IMR-90 (cell line): ENCODE data around the gene SEPTIN10. TPM values are rescaled to one million over a fixed set of nuclear protein-coding genes. Genes with fewer than 3 reads are reported as not detected.

ENCODE experiments used
- ATAC-seq: fragments of 200-7000 bp; cut with Tn5 transposase; 2 replicates; pipeline ENCODE4 v1.9.1; 2020; ENCODE audit warnings: low read depth, mild to moderate bottlenecking, moderate library complexity
- BruUV-seq: library from RNA; stranded (reverse); fragments of 400-500 nt; replicated peaks from 2 replicates; lab custom pipeline; 2021; lab: Mats Ljungman, UMichigan
- CTCF ChIA-PET: fragments of 300-600 bp; formaldehyde crosslinking; extraction: SDS; loops from one replicate; lab custom pipeline; 2021; ENCODE audit warnings: antibody characterized with exemption; lab: Yijun Ruan, JAX
- POLR2A ChIA-PET: fragments of 300-600 bp; sonication (Branson Sonifier 250); formaldehyde crosslinking; loops from one replicate; lab custom pipeline; 2022; ENCODE audit warnings: antibody characterized with exemption; ENCODE audit not compliant: unreplicated experiment; lab: Charles Lee
- DNase-seq: peaks from one replicate; pipeline ENCODE4 v3.0.0; 2013
- H2AFZ ChIP-seq: replicated peaks from 2 replicates; pipeline ENCODE3; 2013; ENCODE audit warnings: low read length, mild to moderate bottlenecking; ENCODE audit not compliant: poor library complexity
- H2AK5ac ChIP-seq: 2 replicates; pipeline ENCODE4 v1.6.1; 2013; ENCODE audit warnings: low read depth, low read length, inconsistent platforms
- H2AK9ac ChIP-seq: replicated peaks from 2 replicates; pipeline ENCODE3; 2013; ENCODE audit warnings: mild to moderate bottlenecking, low read depth, low read length, moderate library complexity; ENCODE audit not compliant: poor library complexity
- H2BK120ac ChIP-seq: 2 replicates; pipeline ENCODE4 v1.6.1; 2013; ENCODE audit warnings: low read depth, low read length, inconsistent platforms
- H2BK15ac ChIP-seq: 3 replicates; pipeline ENCODE4 v1.6.1; 2013; ENCODE audit warnings: low read depth, low read length, inconsistent platforms
- H2BK20ac ChIP-seq: 2 replicates; pipeline ENCODE4 v1.6.1; 2013; ENCODE audit warnings: low read depth, mild to moderate bottlenecking, inconsistent platforms, low read length, moderate library complexity
- H2BK5ac ChIP-seq: 2 replicates; pipeline ENCODE4 v1.6.1; 2013; ENCODE audit warnings: mild to moderate bottlenecking, low read depth, low read length, inconsistent platforms; ENCODE audit not compliant: poor library complexity, severe bottlenecking
- H3K14ac ChIP-seq: replicated peaks from 2 replicates; pipeline ENCODE4 v1.6.1; 2013; ENCODE audit warnings: low read depth, low read length, inconsistent platforms
- H3K18ac ChIP-seq: 2 replicates; pipeline ENCODE4 v1.6.1; 2013; ENCODE audit warnings: low read depth, low read length, control low read depth
- H3K23ac ChIP-seq: 2 replicates; pipeline ENCODE4 v1.6.1; 2013; ENCODE audit warnings: low read depth, low read length, inconsistent platforms
- H3K27ac ChIP-seq: 2 replicates; pipeline ENCODE4 v1.5.1; 2013; ENCODE audit warnings: mild to moderate bottlenecking, control low read depth, low read length; ENCODE audit not compliant: insufficient read depth
- H3K27me3 ChIP-seq: 2 replicates; pipeline ENCODE4 v1.6.1; 2013; ENCODE audit warnings: low read length; ENCODE audit not compliant: control insufficient read depth, insufficient read depth
- H3K36me3 ChIP-seq: 2 replicates; pipeline ENCODE4 v1.6.1; 2013; ENCODE audit warnings: low read length, mixed read lengths; ENCODE audit not compliant: control insufficient read depth, insufficient read depth
- H3K4ac ChIP-seq: 2 replicates; pipeline ENCODE4 v1.6.1; 2013; ENCODE audit warnings: low read depth, low read length, inconsistent platforms
- H3K4me1 ChIP-seq: 2 replicates; pipeline ENCODE4 v1.6.1; 2013; ENCODE audit warnings: low read length, mixed read lengths; ENCODE audit not compliant: control insufficient read depth, insufficient read depth
- H3K4me2 ChIP-seq: 2 replicates; pipeline ENCODE4 v1.6.1; 2013; ENCODE audit warnings: low read depth, mild to moderate bottlenecking, control low read depth, low read length, moderate library complexity
- H3K4me3 ChIP-seq: 2 replicates; pipeline ENCODE4 v1.5.1; 2013; ENCODE audit warnings: low read depth, mild to moderate bottlenecking, control low read depth, low read length, moderate library complexity; ENCODE audit not compliant: insufficient read depth
- H3K56ac ChIP-seq: 2 replicates; pipeline ENCODE4 v1.6.1; 2013; ENCODE audit warnings: low read length, inconsistent platforms; ENCODE audit not compliant: insufficient read depth; ENCODE audit errors: extremely low read depth
- H3K79me1 ChIP-seq, 2 experiments: 2 replicates each; pipeline ENCODE4 v1.6.1; 2013; ENCODE audit warnings: low read length in 2 of 2, inconsistent platforms in 1 of 2, low read depth in 1 of 2
- H3K9ac ChIP-seq: 2 replicates; pipeline ENCODE4 v1.6.1; 2013; ENCODE audit warnings: low read depth, low read length, control low read depth
- H3K9me1 ChIP-seq: 2 replicates; pipeline ENCODE4 v1.6.1; 2013; ENCODE audit warnings: low read length, inconsistent platforms; ENCODE audit not compliant: insufficient read depth
- H3K9me3 ChIP-seq: 2 replicates; pipeline ENCODE4 v1.6.1; 2013; ENCODE audit warnings: low read length; ENCODE audit not compliant: control insufficient read depth, insufficient read depth
- H4K20me1 ChIP-seq: 2 replicates; pipeline ENCODE4 v1.6.1; 2013; ENCODE audit warnings: low read length, inconsistent platforms; ENCODE audit not compliant: insufficient read depth
- H4K5ac ChIP-seq: 2 replicates; pipeline ENCODE4 v1.6.1; 2013; ENCODE audit warnings: mild to moderate bottlenecking, low read depth, low read length, control low read depth
- H4K8ac ChIP-seq, 2 experiments: 2 replicates each; pipeline ENCODE4 v1.6.1; 2013; ENCODE audit warnings: low read depth in 2 of 2, low read length in 2 of 2, control low read depth in 1 of 2, inconsistent platforms in 1 of 2
- H4K91ac ChIP-seq: 2 replicates; pipeline ENCODE4 v1.6.1; 2013; ENCODE audit warnings: low read depth, low read length, inconsistent platforms; ENCODE audit not compliant: insufficient read depth
- BHLHE40 ChIP-seq: fragments of 150-350 bp; IDR thresholded peaks from 2 replicates; pipeline ENCODE4 v1.6.1; 2016; ENCODE audit warnings: mild to moderate bottlenecking, low read depth, low read length
- CEBPB ChIP-seq: IDR thresholded peaks from 2 replicates; pipeline ENCODE4 v1.6.1; 2012; ENCODE audit warnings: low read depth, low read length, improper control_type of control experiment
- CHD1 ChIP-seq: IDR thresholded peaks from 2 replicates; pipeline ENCODE4 v1.6.1; 2012; ENCODE audit warnings: low read depth, low read length, improper control_type of control experiment
- FOS ChIP-seq: fragments of 150-350 bp; IDR thresholded peaks from 2 replicates; pipeline ENCODE4 v1.6.1; 2016; ENCODE audit warnings: low read depth, low read length
- MAFK ChIP-seq: IDR thresholded peaks from 2 replicates; pipeline ENCODE4 v1.6.1; 2012; ENCODE audit warnings: low read depth, low read length, improper control_type of control experiment
- MAZ ChIP-seq: IDR thresholded peaks from 2 replicates; pipeline ENCODE4 v1.6.1; 2012; ENCODE audit warnings: low read depth, mild to moderate bottlenecking, low read length, improper control_type of control experiment, moderate library complexity, borderline replicate concordance
- MXI1 ChIP-seq: IDR thresholded peaks from 2 replicates; pipeline ENCODE4 v1.6.1; 2012; ENCODE audit warnings: low read depth, mild to moderate bottlenecking, low read length, moderate library complexity, borderline replicate concordance
- NFE2L2 ChIP-seq: fragments of 150-350 bp; IDR thresholded peaks from 2 replicates; pipeline ENCODE4 v1.6.1; 2016; ENCODE audit warnings: low read depth, mild to moderate bottlenecking, low read length
- POLR2A ChIP-seq: IDR thresholded peaks from 2 replicates; pipeline ENCODE4 v1.6.1; 2012; ENCODE audit warnings: mild to moderate bottlenecking, low read depth, low read length
- RAD21 ChIP-seq: IDR thresholded peaks from 2 replicates; pipeline ENCODE4 v1.6.1; 2012; ENCODE audit warnings: low read length, improper control_type of control experiment
- RCOR1 ChIP-seq: IDR thresholded peaks from 2 replicates; pipeline ENCODE4 v1.6.1; 2012; ENCODE audit warnings: mild to moderate bottlenecking, low read length, improper control_type of control experiment; ENCODE audit not compliant: insufficient replicate concordance
- RFX5 ChIP-seq: IDR thresholded peaks from 2 replicates; pipeline ENCODE4 v1.8.0; 2012; ENCODE audit warnings: low read depth, mild to moderate bottlenecking, low read length, moderate library complexity
- SMC3 ChIP-seq: fragments of 150-350 bp; IDR thresholded peaks from 2 replicates; pipeline ENCODE4 v1.6.1; 2016; ENCODE audit warnings: low read depth, mild to moderate bottlenecking, antibody characterized with exemption, low read length, moderate library complexity
- USF2 ChIP-seq: fragments of 150-350 bp; IDR thresholded peaks from 2 replicates; pipeline ENCODE4 v1.6.1; 2017; ENCODE audit warnings: mild to moderate bottlenecking, antibody characterized with exemption, low read length, low read depth
- WGBS, 2 experiments: methylation state at CpG; one replicate each; pipeline versions ENCODE4 v1.1.5 to v1.1.7; 2013; ENCODE audit warnings: missing lambda C conversion rate in 2 of 2; ENCODE audit not compliant: insufficient read length in 1 of 2; ENCODE audit errors: extremely low coverage in 2 of 2; 5-methylcytosine and 5-hydroxymethylcytosine counted together
- dilution Hi-C: fragments of 300-500 bp; cut with HindIII; formaldehyde crosslinking; loops from one replicate; pipeline ENCODE4 v1.14.3; 2018; ENCODE audit warnings: low sequenced_read_pairs; ENCODE audit not compliant: unreplicated experiment
- in situ Hi-C: fragments of 300-500 bp; cut with MboI; formaldehyde crosslinking; loops from 3 replicates; pipeline ENCODE4 v1.14.3; 2019; ENCODE audit warnings: low sequenced_read_pairs, inconsistent platforms, mixed read lengths
- intact Hi-C: fragments of 100-400 bp; cut with micrococcal nuclease; formaldehyde crosslinking; loops from 2 replicates; pipeline ENCODE4 v1.10.0; 2022
- polyA plus RNA-seq, 3 experiments: library from polyadenylated mRNA; depleted of rRNA; stranded (reverse); fragments of >200 nt; gene quantifications; 2 replicates each; pipeline ENCODE4 v1.2.3, GENCODE V29; 2012; ENCODE audit warnings: low replicate concordance in 1 of 3
- total RNA-seq: library from RNA; depleted of rRNA; stranded (reverse); fragments of >200 nt; gene quantifications from 2 replicates; pipeline ENCODE4 v1.2.3, GENCODE V29; 2012
- TF ChIP-seq, protein P1 (sequence below): fragments of 150-350 bp; IDR thresholded peaks from 2 replicates; pipeline ENCODE4 v1.6.1; 2016; ENCODE audit warnings: low read depth, mild to moderate bottlenecking, low read length, moderate library complexity, borderline replicate concordance
- TF ChIP-seq, protein P2 (sequence below): conservative IDR thresholded peaks from 2 replicates; pipeline ENCODE4 v1.5.1; 2012; ENCODE audit warnings: mild to moderate bottlenecking, low read depth, low read length, improper control_type of control experiment

The SEPTIN10 gene
- total and polyA plus RNA-seq, 2 of the 4 experiments (the other 2 are of a cell fraction) = 55.4 to 82.6 TPM

DNA sequence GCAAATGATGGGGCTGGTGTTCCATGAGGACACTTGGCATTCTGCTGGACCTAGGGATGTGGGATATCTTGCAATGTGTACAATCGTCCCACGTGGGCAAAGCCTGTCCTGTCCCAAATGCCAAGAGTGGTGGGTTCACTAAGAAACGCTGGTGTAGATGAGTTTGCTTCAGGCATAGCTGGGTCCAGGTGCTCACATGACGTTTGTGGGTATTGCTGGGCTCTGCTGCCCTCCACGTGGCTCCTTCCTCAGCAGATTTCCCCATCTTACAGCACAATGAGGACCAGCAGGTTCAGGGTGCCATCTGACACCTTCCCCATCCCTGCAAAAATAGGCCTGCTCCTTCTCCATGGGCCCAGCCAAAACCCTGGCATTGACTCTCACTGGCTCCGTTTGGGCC is 105.9 kb downstream of the SEPTIN10 start:
- H2BK5ac ChIP-seq = no peak overlapping the region
- TF ChIP-seq FOS (no peak), CEBPB (no peak), MAFK (no peak), MXI1 (no peak), NFE2L2 (no peak), RFX5 (no peak), BHLHE40 (no peak), CHD1 (no peak), RAD21 (no peak), RCOR1 (no peak), MAZ (no peak), USF2 (no peak), SMC3 (no peak), POLR2A (no peak)
- TF ChIP-seq, protein P1, sequence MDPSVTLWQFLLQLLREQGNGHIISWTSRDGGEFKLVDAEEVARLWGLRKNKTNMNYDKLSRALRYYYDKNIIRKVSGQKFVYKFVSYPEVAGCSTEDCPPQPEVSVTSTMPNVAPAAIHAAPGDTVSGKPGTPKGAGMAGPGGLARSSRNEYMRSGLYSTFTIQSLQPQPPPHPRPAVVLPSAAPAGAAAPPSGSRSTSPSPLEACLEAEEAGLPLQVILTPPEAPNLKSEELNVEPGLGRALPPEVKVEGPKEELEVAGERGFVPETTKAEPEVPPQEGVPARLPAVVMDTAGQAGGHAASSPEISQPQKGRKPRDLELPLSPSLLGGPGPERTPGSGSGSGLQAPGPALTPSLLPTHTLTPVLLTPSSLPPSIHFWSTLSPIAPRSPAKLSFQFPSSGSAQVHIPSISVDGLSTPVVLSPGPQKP = no peak
- TF ChIP-seq, protein P2, sequence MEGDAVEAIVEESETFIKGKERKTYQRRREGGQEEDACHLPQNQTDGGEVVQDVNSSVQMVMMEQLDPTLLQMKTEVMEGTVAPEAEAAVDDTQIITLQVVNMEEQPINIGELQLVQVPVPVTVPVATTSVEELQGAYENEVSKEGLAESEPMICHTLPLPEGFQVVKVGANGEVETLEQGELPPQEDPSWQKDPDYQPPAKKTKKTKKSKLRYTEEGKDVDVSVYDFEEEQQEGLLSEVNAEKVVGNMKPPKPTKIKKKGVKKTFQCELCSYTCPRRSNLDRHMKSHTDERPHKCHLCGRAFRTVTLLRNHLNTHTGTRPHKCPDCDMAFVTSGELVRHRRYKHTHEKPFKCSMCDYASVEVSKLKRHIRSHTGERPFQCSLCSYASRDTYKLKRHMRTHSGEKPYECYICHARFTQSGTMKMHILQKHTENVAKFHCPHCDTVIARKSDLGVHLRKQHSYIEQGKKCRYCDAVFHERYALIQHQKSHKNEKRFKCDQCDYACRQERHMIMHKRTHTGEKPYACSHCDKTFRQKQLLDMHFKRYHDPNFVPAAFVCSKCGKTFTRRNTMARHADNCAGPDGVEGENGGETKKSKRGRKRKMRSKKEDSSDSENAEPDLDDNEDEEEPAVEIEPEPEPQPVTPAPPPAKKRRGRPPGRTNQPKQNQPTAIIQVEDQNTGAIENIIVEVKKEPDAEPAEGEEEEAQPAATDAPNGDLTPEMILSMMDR = no peak
- H3K4me1 ChIP-seq = no peaks in the 10 kb centered on the region
- H4K5ac ChIP-seq = no peak overlapping the region
- peaks cover 3% of the 10 kb centered on the region; the same call in 1 of the 2 replicates for H4K20me1 ChIP-seq
- H3K27me3 ChIP-seq = no peaks in the 10 kb centered on the region
- H3K36me3 ChIP-seq = peaks cover 11% of the 10 kb centered on the region; the same call in 1 of the 2 replicates
- no peaks in the 10 kb centered on the region for H3K79me1 ChIP-seq
- no peak overlapping the region for H2BK15ac ChIP-seq
- no peak overlapping the region for H4K8ac ChIP-seq
- H3K4ac ChIP-seq = peak overlapping the region; percentile 23
- H2BK120ac ChIP-seq = no peak overlapping the region
- no peak overlapping the region for H3K18ac ChIP-seq
- no peak overlapping the region for H3K14ac ChIP-seq
- H3K4me2 ChIP-seq = no peak overlapping the region
- no peak overlapping the region for H2AFZ ChIP-seq
- DNase-seq = no peak
- POLR2A ChIA-PET = no interaction called here
- WGBS, 2 experiments = 82% methylated on average over 4 of the region's 6 CpGs; no CpG with 5 or more reads in 1 of the 2 experiments
- H3K27ac ChIP-seq = no peak overlapping the region
- no peak overlapping the region for H3K4me3 ChIP-seq
- H3K23ac ChIP-seq = no peak overlapping the region; the same call in 1 of the 2 replicates
- H2BK20ac ChIP-seq = no peak overlapping the region
- dilution Hi-C loops (no loop called here), intact Hi-C loops (no loop called here), in situ Hi-C loops (loop anchor here (5.0 kb wide), 1 partner anchor 381 kb away; the partner anchor contains the start of gene SH3RF3)
- CTCF ChIA-PET = interaction anchor here (1.1 kb wide), 1 partner anchor 336 kb away, joined by 3 read pairs; no protein-coding TSS in a partner anchor
- no peak overlapping the region for H4K91ac ChIP-seq
- no peak overlapping the region for H3K56ac ChIP-seq
- H3K9ac ChIP-seq = no peak overlapping the region
- peaks cover 10% of the 10 kb centered on the region; the same call in 1 of the 2 replicates for H3K9me1 ChIP-seq
- H2AK9ac ChIP-seq = peak overlapping the region; percentile 11
- H3K9me3 ChIP-seq = no peaks in the 10 kb centered on the region
- no TSS peak for BruUV-seq
- H2AK5ac ChIP-seq = peak overlapping the region; percentile 27
- no peak for ATAC-seq
